Neural crest cell (in vitro differentiated cells): ENCODE measurements around the gene TBXAS1. TPM values are rescaled to one million over a fixed set of nuclear protein-coding genes. Genes with fewer than 3 reads are reported as not detected.

Source experiments
- DNase-seq: peaks from one replicate; pipeline ENCODE4 v3.0.0; 2021; ENCODE audit warnings: low read depth, mixed read lengths, low spot score
- H3K27ac Mint-ChIP-seq: one replicate; pipeline ENCODE4 v1.8.0; 2021; ENCODE audit warnings: mild to moderate bottlenecking, mixed read lengths; ENCODE audit not compliant: unreplicated experiment
- H3K27me3 Mint-ChIP-seq: 2 replicates; pipeline ENCODE4 v1.8.0; 2021; ENCODE audit warnings: low read depth, mild to moderate bottlenecking, mixed read lengths
- H3K36me3 Mint-ChIP-seq: 2 replicates; pipeline ENCODE4 v1.8.0; 2021; ENCODE audit warnings: low read depth, mild to moderate bottlenecking, mixed read lengths
- H3K4me1 Mint-ChIP-seq: 2 replicates; pipeline ENCODE4 v1.8.0; 2021; ENCODE audit warnings: mixed read lengths
- H3K4me3 Mint-ChIP-seq: one replicate; pipeline ENCODE4 v1.8.0; 2021; ENCODE audit warnings: mild to moderate bottlenecking, mixed read lengths
- H3K9me3 Mint-ChIP-seq: 2 replicates; pipeline ENCODE4 v1.8.0; 2021; ENCODE audit warnings: mixed read lengths
- total RNA-seq: library from RNA; stranded (reverse); gene quantifications from 2 replicates; pipeline ENCODE4 v1.2.1, GENCODE V29; 2021
- TF ChIP-seq, protein P1 (sequence below): fragments of 200-600 bp; sonication (generic); conservative IDR thresholded peaks from 2 replicates; pipeline ENCODE4 v1.5.0; 2021; ENCODE audit warnings: antibody characterized with exemption, mild to moderate bottlenecking

Gene TBXAS1
- total RNA-seq, 1 donor from 2014 or later: 5.7 TPM

- H3K36me3 Mint-ChIP-seq: no peaks in the 10 kb centered on the region
- no peak overlapping the region for H3K27ac Mint-ChIP-seq
- TF ChIP-seq, protein P1, sequence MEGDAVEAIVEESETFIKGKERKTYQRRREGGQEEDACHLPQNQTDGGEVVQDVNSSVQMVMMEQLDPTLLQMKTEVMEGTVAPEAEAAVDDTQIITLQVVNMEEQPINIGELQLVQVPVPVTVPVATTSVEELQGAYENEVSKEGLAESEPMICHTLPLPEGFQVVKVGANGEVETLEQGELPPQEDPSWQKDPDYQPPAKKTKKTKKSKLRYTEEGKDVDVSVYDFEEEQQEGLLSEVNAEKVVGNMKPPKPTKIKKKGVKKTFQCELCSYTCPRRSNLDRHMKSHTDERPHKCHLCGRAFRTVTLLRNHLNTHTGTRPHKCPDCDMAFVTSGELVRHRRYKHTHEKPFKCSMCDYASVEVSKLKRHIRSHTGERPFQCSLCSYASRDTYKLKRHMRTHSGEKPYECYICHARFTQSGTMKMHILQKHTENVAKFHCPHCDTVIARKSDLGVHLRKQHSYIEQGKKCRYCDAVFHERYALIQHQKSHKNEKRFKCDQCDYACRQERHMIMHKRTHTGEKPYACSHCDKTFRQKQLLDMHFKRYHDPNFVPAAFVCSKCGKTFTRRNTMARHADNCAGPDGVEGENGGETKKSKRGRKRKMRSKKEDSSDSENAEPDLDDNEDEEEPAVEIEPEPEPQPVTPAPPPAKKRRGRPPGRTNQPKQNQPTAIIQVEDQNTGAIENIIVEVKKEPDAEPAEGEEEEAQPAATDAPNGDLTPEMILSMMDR: no peak
- DNase-seq: no peak
- peaks cover 8% of the 10 kb centered on the region for H3K4me1 Mint-ChIP-seq
- H3K4me3 Mint-ChIP-seq: no peak overlapping the region
- H3K9me3 Mint-ChIP-seq: peaks cover 3% of the 10 kb centered on the region
- H3K27me3 Mint-ChIP-seq: no peaks in the 10 kb centered on the region
Measured at GRCh38 chr7:139854803-139855497, 25.9 kb downstream of the TBXAS1 start.

GRCh38 chr7:139855498-139856270, 26.6 kb downstream of the TBXAS1 start:
- Mint-ChIP-seq H3K27ac (no peak overlapping the region), H3K27me3 (no peaks in the 10 kb centered on the region), H3K4me3 (no peak overlapping the region), H3K36me3 (no peaks in the 10 kb centered on the region), H3K4me1 (peaks cover 8% of the 10 kb centered on the region), H3K9me3 (peaks cover 3% of the 10 kb centered on the region)
- TF ChIP-seq, protein P1: no peak
- DNase-seq: no peak

DNA sequence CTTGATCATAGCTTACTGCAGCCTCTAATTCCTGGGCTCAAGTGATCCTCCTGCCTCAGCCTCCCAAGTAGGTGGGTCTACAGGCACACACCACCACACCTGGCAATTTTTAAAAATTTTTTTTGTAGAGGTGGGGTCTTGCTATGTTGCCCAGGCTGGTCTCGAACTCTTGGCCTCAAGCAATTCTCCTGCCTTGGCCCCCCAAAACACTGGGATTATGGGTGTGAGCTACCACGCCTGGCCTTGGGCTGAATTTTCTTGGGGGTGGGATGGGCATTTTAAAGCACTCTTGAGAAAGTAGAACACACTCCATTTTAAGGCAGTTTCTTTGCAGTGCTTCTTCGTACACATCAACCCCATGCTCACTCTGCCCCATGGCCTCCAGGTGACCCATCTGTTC, 28.7 kb downstream of the TBXAS1 start:
- H3K27ac Mint-ChIP-seq: no peak overlapping the region
- no peak overlapping the region for H3K4me3 Mint-ChIP-seq
- H3K36me3 Mint-ChIP-seq: no peaks in the 10 kb centered on the region
- no peak for DNase-seq
- H3K4me1 Mint-ChIP-seq: peaks cover 8% of the 10 kb centered on the region
- TF ChIP-seq, protein P1: no peak
- peaks cover 6% of the 10 kb centered on the region for H3K27me3 Mint-ChIP-seq
- H3K9me3 Mint-ChIP-seq: peaks cover 7% of the 10 kb centered on the region

- DNase-seq: no peak
- Mint-ChIP-seq H3K4me1 (peaks cover 7% of the 10 kb centered on the region), H3K27ac (no peak overlapping the region), H3K27me3 (peaks cover 12% of the 10 kb centered on the region), H3K4me3 (no peak overlapping the region), H3K36me3 (peaks cover 3% of the 10 kb centered on the region), H3K9me3 (peaks cover 14% of the 10 kb centered on the region)
- TF ChIP-seq, protein P1: no peak
Measured at GRCh38 chr7:139860090-139860775, 31.2 kb downstream of the TBXAS1 start.

- H3K9me3 Mint-ChIP-seq: peaks cover 16% of the 10 kb centered on the region
- H3K27me3 Mint-ChIP-seq: peaks cover 17% of the 10 kb centered on the region
Measured at GRCh38 chr7:139861803-139862202, 32.7 kb downstream of the TBXAS1 start.

More at GRCh38 chr7:139861803-139862202, 32.7 kb downstream of the TBXAS1 start:
- peaks cover 3% of the 10 kb centered on the region for H3K36me3 Mint-ChIP-seq
- no peak overlapping the region for H3K27ac Mint-ChIP-seq
- H3K4me1 Mint-ChIP-seq: no peaks in the 10 kb centered on the region
- no peak for DNase-seq
- TF ChIP-seq, protein P1: no peak
- H3K4me3 Mint-ChIP-seq: no peak overlapping the region
